Spleen (tissue), 11 donors: ENCODE data around the gene FAM107A. TPM values are rescaled to one million over a fixed set of nuclear protein-coding genes. Genes with fewer than 3 reads are reported as not detected.

ENCODE experiments used
- DNase-seq: peaks from one replicate; pipeline ENCODE4 v3.0.0-alpha.2; 2020
- H3K27ac ChIP-seq, 8 donors: fragments of 200-600 bp; sonication (generic) in 7 of 8; 1 replicate in 4 of 8; 2 replicates in 4 of 8; pipeline versions ENCODE4 v1.5.0 to v1.8.0; 2016 to 2021; ENCODE audit warnings: inconsistent platforms in 4 of 8, mild to moderate bottlenecking in 4 of 8, moderate library complexity in 1 of 8
- H3K27me3 ChIP-seq, 7 donors: fragments of 200-600 bp; sonication (generic) in 6 of 7; replicated peaks in 1 of 7; 1 replicate in 4 of 7; 2 replicates in 3 of 7; pipeline versions ENCODE4 v1.5.0 to v1.8.0; 2016 to 2021; ENCODE audit warnings: inconsistent platforms in 3 of 7, mild to moderate bottlenecking in 1 of 7
- H3K36me3 ChIP-seq, 6 donors: fragments of 200-600 bp; sonication (generic) in 5 of 6; 1 replicate in 4 of 6; 2 replicates in 2 of 6; pipeline versions ENCODE4 v1.5.0 to v1.8.0; 2016 to 2021; ENCODE audit warnings: inconsistent platforms in 2 of 6
- H3K4me1 ChIP-seq, 6 donors: fragments of 200-600 bp; sonication (generic) in 5 of 6; 1 replicate in 3 of 6; 2 replicates in 3 of 6; pipeline versions ENCODE4 v1.5.0 to v1.8.0; 2016 to 2021; ENCODE audit warnings: inconsistent platforms in 3 of 6
- H3K4me3 ChIP-seq, 8 donors: fragments of 200-600 bp; sonication (generic) in 7 of 8; 1 replicate in 4 of 8; 2 replicates in 4 of 8; pipeline versions ENCODE4 v1.5.0 to v1.8.0; 2016 to 2021; ENCODE audit warnings: inconsistent platforms in 4 of 8, mild to moderate bottlenecking in 4 of 8, moderate library complexity in 2 of 8
- H3K9me3 ChIP-seq, 8 donors: fragments of 200-600 bp; sonication (generic) in 7 of 8; 1 replicate in 4 of 8; 2 replicates in 4 of 8; pipeline versions ENCODE4 v1.5.0 to v1.8.0; 2016 to 2021; ENCODE audit warnings: inconsistent platforms in 4 of 8
- CTCF ChIP-seq, 11 experiments: fragments of 200-600 bp in 7 of 11; fragments of 450-650 bp in 4 of 11; sonication (generic) in 4 of 11; IDR thresholded peaks in 8 of 11; conservative IDR thresholded peaks in 3 of 11; 1 replicate in 7 of 11; 2 replicates in 4 of 11; pipeline versions ENCODE4 v1.4.0 to v1.8.0; 2016 to 2021; ENCODE audit warnings: antibody characterized with exemption in 11 of 11, inconsistent platforms in 4 of 11, mild to moderate bottlenecking in 1 of 11
- POLR2A ChIP-seq, 3 donors: fragments of 450-650 bp; IDR thresholded peaks; one replicate each; pipeline ENCODE4 v1.5.1; 2017; ENCODE audit warnings: antibody characterized with exemption in 3 of 3, mild to moderate bottlenecking in 1 of 3
- POLR2AphosphoS5 ChIP-seq, 3 donors: sonication (generic); formaldehyde crosslinking; IDR thresholded peaks; one replicate each; pipeline ENCODE4 v1.5.1; 2017; ENCODE audit warnings: antibody characterized with exemption in 3 of 3
- WGBS, 5 donors: extraction: QIAGEN DNeasy Blood & Tissue Kit in 3 of 5; methylation state at CpG; one replicate each; pipeline versions ENCODE4 v1.1.5 to v1.1.7; 2013 to 2018; 5-methylcytosine and 5-hydroxymethylcytosine counted together
- intact Hi-C: fragments of 100-400 bp; cut with DNase I; formaldehyde crosslinking; loops from one replicate; pipeline ENCODE4 v1.15.0; 2023; ENCODE audit warnings: low total_unique reads
- polyA plus RNA-seq, 3 donors: library from polyadenylated mRNA; stranded (reverse); fragments of 200-250 nt; gene quantifications; one replicate each; pipeline ENCODE4 v1.2.1, GENCODE V29; 2013
- total RNA-seq, 7 donors: library from RNA; depleted of rRNA in 3 of 7; stranded (reverse); fragments of >200 nt in 3 of 7; fragmentation: NEBNext Ultra II Directional in 4 of 7; extraction: Animal tissue kit (Norgen Biotek cat#: 25700) in 4 of 7; gene quantifications; one replicate each; pipeline versions ENCODE4 v1.1.0 to v1.2.1, GENCODE V29; 2016 to 2021
- donor health status: healthy with polysubstance abuse.
- donor health status: DM: no; HTN: no; CAD: no; lungs with moderate emphysema.
- donor health status: DM: no; HTN: no; CAD: no.
- donor health status: Bipolar disorder and iron deficiency.
- donor health status: healthy.
- donor health status: DM: no; HTN: no; CAD: no.
- donor health status: DM: yes; HTN: yes; CAD: no.

The FAM107A gene
- total and polyA plus RNA-seq, 10 donors: 5.7 to 47.7 (median 27.0) TPM

GRCh38 chr3:58519668-58520402 is 57.4 kb downstream of the FAM107A start:
- H3K36me3 ChIP-seq: no peaks in the 10 kb centered on the region
- H3K4me3 ChIP-seq: no peak overlapping the region
- WGBS, 5 donors: 82 to 95% (median 90%) methylated on average over 6 of the region's 6 CpGs
- DNase-seq: no peak
- no peak for TF ChIP-seq POLR2AphosphoS5 (IDR thresholded peaks at IDR 0.05)
- no peak for TF ChIP-seq CTCF (IDR thresholded peaks at IDR 0.05 in 8 of 11, conservative IDR thresholded peaks at IDR 0.05 in 3 of 11)
- TF ChIP-seq POLR2A (IDR thresholded peaks at IDR 0.05): no peak
- H3K4me1 ChIP-seq: peaks cover 0 to 7% (median 0%) of the 10 kb centered on the region in 6 donors
- H3K27me3 ChIP-seq: no peaks in the 10 kb centered on the region
- H3K9me3 ChIP-seq: no peaks in the 10 kb centered on the region
- no peak overlapping the region for H3K27ac ChIP-seq
- intact Hi-C loops: no loop called here

DNA sequence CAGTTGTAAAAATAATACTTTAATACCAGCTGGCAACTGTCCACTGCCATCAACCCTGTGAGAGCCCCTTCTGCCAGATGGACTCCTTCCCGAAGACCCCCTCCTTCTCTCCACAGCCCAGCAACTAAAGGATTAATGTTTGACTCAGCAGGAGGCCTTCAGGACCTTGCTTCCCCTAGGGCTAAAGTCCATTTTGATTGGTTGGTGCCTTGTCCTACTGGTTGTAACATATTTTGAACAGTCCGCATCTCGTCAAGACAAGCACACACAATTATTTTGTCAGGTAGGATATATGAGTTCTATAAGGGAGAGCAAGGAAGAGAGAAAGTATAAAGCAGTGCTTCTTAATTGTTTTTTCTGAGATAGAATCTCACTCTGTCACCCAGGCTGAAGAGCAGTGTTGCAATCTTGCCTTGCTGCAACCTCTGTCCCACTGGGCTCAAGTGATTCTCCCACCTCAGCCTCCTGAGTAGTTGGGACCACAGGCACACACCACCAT is 58.9 kb downstream of the FAM107A start:
- Histone ChIP-seq H3K36me3 (peaks cover 0 to 3% (median 0%) of the 10 kb centered on the region in 6 donors), H3K4me3 (no peak overlapping the region), H3K27ac (no peak overlapping the region), H3K4me1 (peaks cover 0 to 7% (median 0%) of the 10 kb centered on the region in 6 donors), H3K27me3 (no peaks in the 10 kb centered on the region), H3K9me3 (no peaks in the 10 kb centered on the region)
- no peak for DNase-seq
- 78 to 89% (median 81%) methylated on average over 3 of the region's 3 CpGs for WGBS, 5 donors
- TF ChIP-seq POLR2AphosphoS5 (IDR thresholded peaks at IDR 0.05) (no peak), POLR2A (IDR thresholded peaks at IDR 0.05) (no peak), CTCF (IDR thresholded peaks at IDR 0.05 in 8 of 11, conservative IDR thresholded peaks at IDR 0.05 in 3 of 11) (no peak)
- intact Hi-C loops: no loop called here

- intact Hi-C loops: no loop called here
- 92 to 98% (median 96%) methylated on average over 3 of the region's 3 CpGs for WGBS, 5 donors
Measured at GRCh38 chr3:58514405-58514804, 62.8 kb downstream of the FAM107A start.

More at GRCh38 chr3:58514405-58514804, 62.8 kb downstream of the FAM107A start:
- Histone ChIP-seq H3K4me3 (no peak overlapping the region), H3K4me1 (no peaks in the 10 kb centered on the region), H3K36me3 (peaks cover 0 to 6% (median 0%) of the 10 kb centered on the region in 6 donors), H3K9me3 (no peaks in the 10 kb centered on the region), H3K27ac (no peak overlapping the region), H3K27me3 (no peaks in the 10 kb centered on the region)
- TF ChIP-seq POLR2A (IDR thresholded peaks at IDR 0.05) (no peak), CTCF (IDR thresholded peaks at IDR 0.05 in 8 of 11, conservative IDR thresholded peaks at IDR 0.05 in 3 of 11) (no peak), POLR2AphosphoS5 (IDR thresholded peaks at IDR 0.05) (no peak)
- no peak for DNase-seq

Other genes with a start within 250 kb of the FAM107A start
- 10 to 100 TPM; 39.4 to 80.9 (median 56.5) TPM for gene PXK, start 244.5 kb downstream of the FAM107A start, total RNA-seq
- 10 to 100 TPM; 19.3 to 25.3 (median 19.9) TPM for gene PXK, start 244.5 kb downstream of the FAM107A start, polyA plus RNA-seq
- gene PDHB, start 143.6 kb downstream of the FAM107A start, total RNA-seq: 10 to 100 TPM; 46.6 to 75.5 (median 58.0) TPM
- gene PDHB, start 143.6 kb downstream of the FAM107A start, polyA plus RNA-seq: 10 to 100 TPM; 53.9 to 82.1 (median 71.1) TPM
- 10 to 100 TPM in 5 of 7 donors, 1 to 10 TPM in 2; 8.1 to 23.5 (median 15.0) TPM for gene KCTD6, start 85.3 kb downstream of the FAM107A start, total RNA-seq
- 10 to 100 TPM in 1 of 3 donors, 1 to 10 TPM in 2; 7.3 to 11.3 (median 8.6) TPM for gene KCTD6, start 85.3 kb downstream of the FAM107A start, polyA plus RNA-seq
- 10 to 100 TPM in 1 of 7 donors, 1 to 10 TPM in 6; 1.3 to 11.5 (median 3.3) TPM for gene ACOX2, start 40.2 kb downstream of the FAM107A start, total RNA-seq
- gene ACOX2, start 40.2 kb downstream of the FAM107A start, polyA plus RNA-seq: 1 to 10 TPM; 4.5 to 6.2 (median 5.5) TPM
- under 1 TPM in 1 of 7 donors, not detected in 6; 0.23 TPM for gene FAM3D, start 89.4 kb upstream of the FAM107A start, total RNA-seq
- under 1 TPM; 0.28 to 0.42 (median 0.35) TPM for gene FAM3D, start 89.4 kb upstream of the FAM107A start, polyA plus RNA-seq